HepG2 (cell line): ENCODE measurements around the gene ECPAS. TPM values are rescaled to one million over a fixed set of nuclear protein-coding genes. Genes with fewer than 3 reads are reported as not detected.

Experiments used
- ATF7-NPFF ChIP-seq: sonication (generic); formaldehyde crosslinking; IDR thresholded peaks from 2 replicates; pipeline ENCODE4 v1.8.1; 2023; ENCODE audit warnings: mild to moderate bottlenecking, low read depth, missing genetic modification reagents, moderate library complexity
- ETV5 ChIP-seq: IDR thresholded peaks from 2 replicates; pipeline ENCODE4 v1.6.1; 2018; ENCODE audit warnings: missing biosample characterization, missing genetic modification reagents, inconsistent platforms, borderline replicate concordance
- ETV6 ChIP-seq: sonication (generic); formaldehyde crosslinking; conservative IDR thresholded peaks from 2 replicates; pipeline ENCODE4 v1.4.0; 2020; ENCODE audit warnings: missing genetic modification reagents
- HIC2 ChIP-seq: sonication (generic); formaldehyde crosslinking; IDR thresholded peaks from 2 replicates; pipeline ENCODE4 v1.9.0; 2022; ENCODE audit warnings: low read depth, missing genetic modification reagents
- HNF4A ChIP-seq: sonication (generic); formaldehyde crosslinking; IDR thresholded peaks from 2 replicates; pipeline ENCODE4 v1.4.0; 2020; ENCODE audit warnings: missing genetic modification reagents
- HNRNPUL1 ChIP-seq: fragments of 200-400 bp; formaldehyde crosslinking; IDR thresholded peaks from 2 replicates; pipeline ENCODE4 v1.6.1; 2017; ENCODE audit warnings: low read depth, mild to moderate bottlenecking, low read length, moderate library complexity
- MTF1 ChIP-seq: sonication (generic); formaldehyde crosslinking; IDR thresholded peaks from 2 replicates; pipeline ENCODE4 v1.5.0; 2020; ENCODE audit warnings: missing genetic modification reagents
- REST ChIP-seq, 2 experiments: IDR thresholded peaks; 2 replicates each; pipeline ENCODE4 v1.6.1; 2011 to 2012; ENCODE audit warnings: low read length in 2 of 2, borderline replicate concordance in 1 of 2, low read depth in 1 of 2, mild to moderate bottlenecking in 1 of 2, moderate library complexity in 1 of 2
- RNF219 ChIP-seq: sonication (generic); formaldehyde crosslinking; IDR thresholded peaks from 2 replicates; pipeline ENCODE4 v1.5.0; 2020; ENCODE audit warnings: mild to moderate bottlenecking, missing genetic modification reagents
- SALL1 ChIP-seq: sonication (generic); formaldehyde crosslinking; IDR thresholded peaks from 2 replicates; pipeline ENCODE4 v1.8.0; 2022; ENCODE audit warnings: mild to moderate bottlenecking, missing genetic modification reagents
- SIX1 ChIP-seq: sonication (generic); formaldehyde crosslinking; IDR thresholded peaks from 2 replicates; pipeline ENCODE4 v1.4.0; 2020; ENCODE audit warnings: missing genetic modification reagents, borderline replicate concordance
- SPEN ChIP-seq: sonication (generic); formaldehyde crosslinking; IDR thresholded peaks from 2 replicates; pipeline ENCODE4 v1.5.1; 2020; ENCODE audit warnings: low read depth, mild to moderate bottlenecking, missing genetic modification reagents
- ZEB1 ChIP-seq: IDR thresholded peaks from 2 replicates; pipeline ENCODE4 v1.6.1; 2012; ENCODE audit warnings: mild to moderate bottlenecking, low read depth, inconsistent platforms; ENCODE audit not compliant: insufficient replicate concordance
- ZNF180 ChIP-seq: sonication (generic); formaldehyde crosslinking; IDR thresholded peaks from 2 replicates; pipeline ENCODE4 v1.4.0; 2020; ENCODE audit warnings: low read depth, missing genetic modification reagents, borderline replicate concordance
- ZNF230 ChIP-seq: sonication (generic); formaldehyde crosslinking; IDR thresholded peaks from 2 replicates; pipeline ENCODE4 v1.4.0; 2020; ENCODE audit warnings: mild to moderate bottlenecking, missing genetic modification reagents
- ZNF264 ChIP-seq: sonication (generic); formaldehyde crosslinking; IDR thresholded peaks from 2 replicates; pipeline ENCODE4 v1.4.0; 2020; ENCODE audit warnings: missing genetic modification reagents
- ZNF432 ChIP-seq: sonication (generic); formaldehyde crosslinking; IDR thresholded peaks from 2 replicates; pipeline ENCODE4 v1.5.0; 2020; ENCODE audit warnings: missing genetic modification reagents, mild to moderate bottlenecking, borderline replicate concordance
- ZNF503 ChIP-seq: sonication (generic); formaldehyde crosslinking; IDR thresholded peaks from 2 replicates; pipeline ENCODE4 v1.4.0; 2020; ENCODE audit warnings: missing genetic modification reagents
- ZNF543 ChIP-seq: sonication (generic); formaldehyde crosslinking; IDR thresholded peaks from 2 replicates; pipeline ENCODE4 v1.4.0; 2020; ENCODE audit warnings: mild to moderate bottlenecking, missing genetic modification reagents
- ZNF549 ChIP-seq: sonication (generic); formaldehyde crosslinking; IDR thresholded peaks from 2 replicates; pipeline ENCODE4 v1.5.0; 2020; ENCODE audit warnings: missing genetic modification reagents
- ZNF670 ChIP-seq: sonication (generic); formaldehyde crosslinking; IDR thresholded peaks from 2 replicates; pipeline ENCODE4 v1.8.0; 2022; ENCODE audit warnings: mild to moderate bottlenecking, missing genetic modification reagents, borderline replicate concordance
- ZNF761 ChIP-seq: sonication (generic); formaldehyde crosslinking; conservative IDR thresholded peaks from 2 replicates; pipeline ENCODE4 v1.4.0; 2020; ENCODE audit warnings: mild to moderate bottlenecking, missing genetic modification reagents
- polyA plus RNA-seq, 8 experiments: library from polyadenylated mRNA; depleted of rRNA in 3 of 8; stranded (reverse) in 7 of 8; unstranded in 1 of 8; fragments of >200 nt; fragmentation: Illumina TruSeq in 4 of 8; extraction: Trizol in 4 of 8; gene quantifications; 2 replicates each; pipeline versions ENCODE4 v1.2.1 to v1.2.3, GENCODE V29; 2011 to 2016; ENCODE audit warnings: low read depth in 4 of 8, missing spikeins in 1 of 8, mixed read lengths in 1 of 8; ENCODE audit not compliant: insufficient read depth in 1 of 8
- total RNA-seq, 5 experiments: library from RNA; depleted of rRNA; stranded (reverse); fragments of >200 nt; fragmentation: Illumina TruSeq; extraction: Trizol; gene quantifications; 2 replicates each; pipeline ENCODE4 v1.2.3, GENCODE V29; 2016; ENCODE audit warnings: low read depth in 1 of 5

Gene ECPAS
- total and polyA plus RNA-seq, 2 of the 13 experiments (the other 11 are each of a cell fraction or from before 2014, with no cell fraction given), result 35.3 to 58.0 TPM

GRCh38 chr9:111429175-111429574, 55.0 kb downstream of the ECPAS start (continued):
- TF ChIP-seq ZNF503, result peak; percentile 56; the same call in 1 of the 2 replicates
- TF ChIP-seq ETV5, result no peak
- TF ChIP-seq MTF1 (CRISPR knock-in tag), result no peak
- no peak for TF ChIP-seq ATF7-NPFF (CRISPR knock-in tag)
- no peak for TF ChIP-seq REST (IDR thresholded peaks at IDR 0.05; ENCODE audit: borderline replicate concordance in 1 of 2, low read depth in 1 of 2, low read length in 2 of 2)
- no peak for TF ChIP-seq ZNF761 (CRISPR knock-in tag)
- no peak for TF ChIP-seq ETV6 (CRISPR knock-in tag)
- TF ChIP-seq SALL1, result peak; percentile 44; the same call in 1 of the 2 replicates
- no peak for TF ChIP-seq HIC2 (CRISPR knock-in tag)
- no peak for TF ChIP-seq ZEB1
- TF ChIP-seq ZNF180 (CRISPR knock-in tag), result no peak
- TF ChIP-seq ZNF264, result no peak
- TF ChIP-seq ZNF543, result no peak
- TF ChIP-seq HNRNPUL1, result no peak
- peak; percentile 39 for TF ChIP-seq HNF4A
- no peak for TF ChIP-seq ZNF549 (CRISPR knock-in tag)
- TF ChIP-seq RNF219 (CRISPR knock-in tag), result no peak
- no peak for TF ChIP-seq ZNF230 (CRISPR knock-in tag)
- TF ChIP-seq SIX1, result no peak
- TF ChIP-seq SPEN (CRISPR knock-in tag), result no peak
- no peak for TF ChIP-seq ZNF432 (CRISPR knock-in tag)
- TF ChIP-seq ZNF670 (CRISPR knock-in tag), result no peak
